NCI-H345 treated with DMSO at 0.1 percent for 48 hours (cell line): ENCODE measurements around the gene DUT.

ENCODE experiments used
- DNase-seq: peaks from one replicate; lab custom pipeline; 2025; ENCODE audit not compliant: unreplicated experiment; lab: John Stamatoyannopoulos, UW

The DUT gene

GRCh38 chr15:48330855-48331795 is at the start of gene DUT:
DUT (plus strand) TSS chr15:48331429; CDS start chr15:48331516, 87 bp downstream.
- peak; percentile 17 for DNase-seq

DNA sequence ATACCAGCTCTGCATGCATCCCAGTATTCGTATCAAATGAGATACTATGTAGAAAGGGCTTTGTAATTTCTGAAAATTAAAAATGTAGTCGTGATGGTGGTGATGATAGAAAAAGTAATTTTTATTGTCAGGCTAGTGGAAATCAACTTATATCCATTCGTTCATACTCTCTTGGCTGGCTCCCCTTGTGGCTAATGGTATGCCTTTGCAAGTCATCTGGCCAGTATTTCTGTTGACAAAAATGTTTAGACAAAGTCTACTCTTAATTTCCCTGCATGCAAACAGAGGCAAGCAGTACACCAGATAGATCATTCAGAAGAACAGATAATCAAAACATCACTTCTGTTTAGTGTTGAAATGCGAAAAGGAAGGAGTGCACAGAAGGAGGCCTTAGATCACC is 49.6 kb upstream of the DUT start:
- no peak for DNase-seq

- DNase-seq = no peak
Measured at GRCh38 chr15:48282216-48282615, 49.0 kb upstream of the DUT start.

- DNase-seq = no peak
Measured at GRCh38 chr15:48283396-48284145, 47.7 kb upstream of the DUT start.

DNA sequence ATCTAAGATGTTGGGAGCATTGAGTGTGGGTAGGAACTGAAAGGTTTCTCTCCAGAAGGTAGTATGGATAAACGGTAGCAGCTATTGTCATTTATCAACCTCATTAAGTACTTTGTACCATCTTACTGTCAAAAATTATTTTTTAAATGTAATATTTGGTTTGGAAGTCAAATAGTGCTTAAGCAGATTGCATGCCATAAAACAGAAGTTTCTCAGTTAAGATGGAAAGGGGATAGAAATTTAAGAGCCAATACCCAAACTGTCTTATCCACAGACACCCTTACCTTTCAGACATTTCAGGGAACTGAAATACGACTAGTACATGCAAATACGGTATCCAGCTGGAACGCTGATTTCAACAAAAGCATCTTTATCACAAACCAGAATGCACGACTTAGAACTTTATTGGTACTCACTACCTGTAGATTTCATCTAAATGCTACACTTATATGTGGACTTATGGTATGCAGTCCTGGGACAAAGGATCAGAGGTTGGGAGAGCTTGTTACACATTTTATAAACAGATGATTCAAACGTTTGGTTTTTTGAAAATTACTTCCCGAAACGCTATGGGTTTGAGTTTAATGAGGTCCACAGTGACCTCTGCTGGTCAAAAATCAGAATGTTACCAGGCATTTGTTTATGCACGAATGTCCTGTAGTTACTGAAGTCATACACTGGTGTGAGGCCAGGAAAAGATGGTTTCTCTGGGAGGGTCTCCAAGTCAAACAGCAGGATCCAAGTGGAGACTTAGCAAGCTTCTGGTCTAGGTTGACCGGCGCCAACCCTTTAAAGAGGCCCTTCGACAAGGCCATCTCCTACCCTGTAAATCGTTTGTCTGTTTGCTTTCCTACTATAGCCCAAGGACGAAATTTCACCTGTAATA is 45.7 kb upstream of the DUT start:
- DNase-seq = peak; percentile 44

- DNase-seq = no peak
Measured at GRCh38 chr15:48289628-48290027, 41.6 kb upstream of the DUT start.

DNA sequence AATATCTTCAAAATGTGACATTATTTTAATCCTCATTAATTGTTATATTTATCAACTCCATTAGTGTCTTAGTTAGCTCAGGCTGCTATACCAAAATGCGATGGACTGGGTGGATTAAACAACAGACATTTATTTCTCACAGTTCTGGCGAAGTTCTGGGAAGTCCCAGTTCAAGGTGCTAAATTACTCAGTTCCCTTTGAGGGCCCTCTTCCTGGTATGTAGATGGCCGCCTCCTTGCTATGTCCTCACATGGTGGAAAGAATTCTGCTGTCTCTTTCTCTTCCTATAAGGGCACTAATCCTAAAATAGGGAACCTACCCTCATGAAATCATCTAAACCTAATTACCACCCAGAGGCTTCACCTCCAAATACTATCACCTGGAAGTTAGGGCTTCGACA is 38.8 kb upstream of the DUT start:
- no peak for DNase-seq

DNA sequence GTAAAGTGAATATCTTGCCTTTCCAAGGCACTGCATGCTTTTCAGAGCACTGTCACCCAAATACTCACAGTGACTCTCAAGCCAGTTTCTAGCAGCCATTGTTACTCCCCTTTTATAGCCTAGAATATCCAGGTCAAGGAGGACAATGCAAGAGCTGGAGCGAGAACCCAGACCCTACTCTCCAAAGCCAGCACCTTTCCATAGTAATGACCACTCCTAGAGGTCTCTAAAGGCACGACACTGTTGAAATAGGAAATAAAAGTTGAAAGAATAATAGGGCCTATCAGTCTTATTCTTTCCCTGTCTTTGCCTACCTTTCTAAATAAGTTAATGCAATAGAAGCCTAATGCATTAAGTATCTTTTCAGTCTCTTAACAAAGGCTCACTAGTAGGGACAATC is 33.6 kb upstream of the DUT start:
- no peak for DNase-seq

- DNase-seq = no peak
Measured at GRCh38 chr15:48298914-48299313, 32.3 kb upstream of the DUT start.

DNA sequence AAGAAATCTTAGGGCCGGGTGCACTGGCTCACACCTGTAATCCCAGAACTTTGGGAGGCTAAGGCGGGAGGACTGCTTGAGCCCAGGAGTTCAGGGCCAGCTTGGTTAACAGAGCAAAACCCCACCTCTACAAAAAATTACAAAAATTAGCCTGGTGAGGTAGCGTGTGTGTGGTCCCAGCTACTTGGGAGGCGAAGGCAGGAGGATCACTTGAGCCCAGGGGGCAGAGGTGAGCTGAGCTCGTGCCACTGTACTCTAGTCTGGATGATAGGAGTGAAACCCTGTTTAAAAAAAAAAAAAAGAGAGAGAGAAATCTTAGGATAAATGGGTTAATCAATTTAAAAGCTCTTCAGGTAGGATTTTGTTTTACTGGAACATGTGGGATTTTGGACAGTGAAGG is 31.2 kb upstream of the DUT start:
- no peak for DNase-seq

DNA sequence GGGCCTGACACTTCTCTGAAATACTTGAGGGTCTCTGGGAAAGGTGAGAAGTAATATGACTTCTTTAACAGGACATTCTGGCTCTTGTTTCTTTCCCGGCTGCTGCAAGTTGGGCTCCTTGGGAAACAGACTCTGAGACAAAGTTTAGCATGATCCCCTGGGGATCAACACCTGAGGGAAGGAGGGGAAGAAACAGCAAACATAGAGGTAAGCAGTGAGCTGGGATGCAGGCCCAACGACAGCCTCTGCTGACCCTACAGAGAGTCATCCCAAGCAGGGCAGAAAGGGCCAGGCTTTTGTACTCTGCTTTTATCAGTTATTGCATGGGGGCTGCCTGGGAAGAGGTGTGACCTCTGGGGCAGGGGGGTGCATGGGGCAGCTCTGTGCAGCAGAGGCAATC is 26.8 kb upstream of the DUT start:
- no peak for DNase-seq

DNA sequence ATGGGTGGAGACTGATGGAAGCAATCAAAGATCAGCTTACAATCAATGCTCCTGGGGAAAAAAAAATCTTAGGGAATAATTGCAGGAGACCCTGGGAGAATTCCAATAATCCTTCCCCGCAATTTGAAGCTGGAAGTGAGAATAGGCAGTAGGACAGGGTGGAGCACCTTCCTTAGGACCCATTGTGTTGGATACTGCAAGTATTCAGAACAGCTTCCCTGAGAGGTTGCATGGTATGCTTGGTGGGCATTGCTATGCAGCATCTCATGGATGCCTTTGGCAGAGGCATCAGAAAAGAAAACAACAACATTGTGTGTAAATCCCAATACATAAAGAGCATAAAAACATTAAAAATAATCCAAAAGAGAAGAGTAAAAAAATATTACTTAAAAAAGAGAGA is 24.6 kb upstream of the DUT start:
- no peak for DNase-seq

DNA sequence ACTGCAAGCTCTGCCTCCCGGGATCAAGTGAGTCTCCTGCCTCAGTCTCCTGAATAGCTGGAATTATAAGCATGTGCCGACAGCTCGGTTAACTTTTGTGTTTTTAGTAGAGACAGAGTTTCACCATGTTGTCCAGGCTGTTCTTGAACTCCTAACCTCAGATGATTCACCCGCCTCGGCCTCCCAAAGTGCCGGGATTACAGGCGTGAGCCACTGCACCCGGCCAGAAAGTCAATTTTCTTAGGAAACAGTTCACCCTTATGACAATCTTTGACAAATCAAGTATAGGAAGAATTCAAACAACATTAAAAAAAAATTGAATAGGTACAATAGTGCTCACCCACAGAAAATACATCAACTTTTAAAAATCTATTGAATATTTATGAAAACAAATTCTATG is 23.6 kb upstream of the DUT start:
- DNase-seq = no peak

- no peak for DNase-seq
Measured at GRCh38 chr15:48309740-48310139, 21.5 kb upstream of the DUT start.

GRCh38 chr15:48313216-48313615 is 18.0 kb upstream of the DUT start:
- DNase-seq = no peak

- no peak for DNase-seq
Measured at GRCh38 chr15:48315041-48315440, 16.2 kb upstream of the DUT start.

DNA sequence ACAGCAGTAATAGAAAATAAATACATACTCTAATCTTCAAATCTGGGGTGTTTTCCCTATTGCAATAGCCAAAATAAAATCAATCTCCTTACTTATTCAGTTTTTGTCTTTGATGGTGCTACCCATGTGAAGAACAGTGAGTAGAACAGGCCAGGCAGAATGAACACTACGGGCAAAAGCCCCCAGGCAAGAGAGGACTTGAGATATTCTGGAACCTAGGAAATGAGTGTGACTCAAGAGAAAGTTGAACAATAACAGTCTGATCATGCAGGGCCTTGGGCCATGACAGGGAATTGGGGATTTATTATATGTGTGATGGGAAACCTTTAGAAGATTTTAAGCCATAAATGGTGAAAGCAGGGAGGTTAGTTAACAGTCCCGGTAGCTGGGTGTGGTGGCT is 14.0 kb upstream of the DUT start:
- no peak for DNase-seq

GRCh38 chr15:48318131-48318530 is 13.1 kb upstream of the DUT start:
- DNase-seq = no peak

DNA sequence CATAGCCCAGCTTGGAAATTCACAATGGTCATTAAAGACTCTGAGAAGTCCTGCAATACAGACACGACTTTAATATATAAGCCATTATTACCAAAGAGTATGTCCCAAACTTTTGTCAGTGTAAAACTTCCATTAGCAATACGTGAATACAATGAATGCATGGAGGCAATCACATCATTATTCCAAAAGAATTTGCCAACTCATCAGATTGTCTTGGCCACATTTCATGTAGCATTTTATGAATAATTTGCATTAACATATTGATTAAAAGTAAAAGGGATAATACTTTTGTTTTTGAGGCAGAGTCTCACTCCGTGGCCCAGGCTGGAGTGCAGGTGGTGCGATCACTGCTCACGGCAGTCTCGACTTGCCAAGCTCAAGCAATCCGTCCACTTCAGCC is 7.9 kb upstream of the DUT start:
- no peak for DNase-seq

DNA sequence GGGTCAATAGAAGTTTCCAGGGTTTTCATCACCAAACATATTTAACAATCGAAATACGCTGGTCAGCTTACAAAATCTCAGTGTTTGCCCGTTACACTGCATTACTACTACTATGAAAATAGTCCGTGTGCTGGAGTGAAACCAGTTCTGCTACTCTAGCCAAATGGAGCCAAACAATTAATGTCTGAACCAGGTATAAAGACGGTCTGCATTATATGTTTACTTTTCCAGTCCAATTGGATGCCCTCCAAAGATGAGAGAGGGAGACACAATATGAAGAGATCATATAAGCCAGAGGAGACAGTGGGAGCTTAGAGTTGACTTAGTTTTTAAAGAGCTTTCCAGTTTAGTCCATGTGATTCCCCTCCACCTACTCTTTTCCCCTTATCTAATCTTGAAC is 6.3 kb upstream of the DUT start:
- DNase-seq = peak; percentile 14

DNA sequence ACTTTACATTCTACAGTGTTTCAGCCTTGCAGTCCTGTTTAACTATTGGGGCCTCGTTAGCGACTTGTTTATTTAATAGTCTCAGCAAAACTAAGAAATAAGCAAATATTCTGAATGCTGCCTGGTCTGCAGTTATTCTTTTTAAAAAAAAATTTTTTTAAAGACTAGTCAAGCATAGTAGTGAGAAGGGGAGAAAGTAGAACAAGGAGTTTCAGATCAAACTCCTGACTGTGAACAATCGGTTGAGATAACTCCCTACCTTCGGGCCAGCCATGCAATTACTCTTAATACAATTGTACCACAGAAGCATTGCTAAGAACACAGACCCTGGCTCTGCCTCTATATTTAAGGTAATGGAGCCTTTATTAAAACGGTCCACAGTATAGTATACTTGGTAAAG is 5.8 kb upstream of the DUT start:
- no peak for DNase-seq
